ENCODE measurements around the gene PCK2.

Gene PCK2

DNA sequence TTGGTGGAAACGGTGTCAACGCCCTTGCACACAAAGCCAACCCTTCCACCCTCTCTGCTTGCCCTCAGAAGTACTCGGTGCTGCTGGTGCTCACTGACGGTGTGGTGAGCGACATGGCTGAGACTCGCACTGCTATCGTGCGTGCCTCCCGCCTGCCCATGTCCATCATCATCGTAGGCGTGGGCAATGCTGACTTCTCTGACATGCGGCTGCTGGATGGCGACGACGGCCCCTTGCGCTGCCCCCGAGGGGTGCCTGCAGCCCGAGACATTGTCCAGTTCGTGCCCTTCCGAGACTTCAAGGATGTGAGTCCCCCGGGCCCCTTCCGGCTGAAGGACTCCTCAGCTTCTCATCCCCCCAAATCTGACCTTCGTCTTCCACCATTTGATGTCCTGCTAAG is 17.0 kb upstream of the PCK2 start:
- no peak for DNase-seq

DNA sequence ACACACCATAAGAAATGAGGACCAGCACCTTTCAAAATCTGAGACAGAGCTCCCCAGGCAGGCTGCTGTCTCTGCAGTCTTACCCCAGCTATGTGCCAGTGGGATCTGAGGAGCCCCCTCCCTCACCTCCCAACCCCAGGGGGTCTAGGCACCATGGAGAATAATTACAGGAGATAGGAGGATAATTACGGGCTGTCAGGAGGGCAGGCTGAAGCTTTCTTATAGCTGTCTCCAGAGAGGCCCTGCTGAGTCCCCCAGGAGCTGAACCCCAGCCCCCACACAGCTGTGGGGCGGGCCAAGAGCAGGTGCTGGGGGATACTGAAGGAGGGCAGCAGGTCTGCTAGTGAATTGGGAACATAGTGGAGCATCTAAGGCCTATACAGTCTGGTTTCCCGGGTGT is 16.0 kb upstream of the PCK2 start:
- DNase-seq = no peak

DNA sequence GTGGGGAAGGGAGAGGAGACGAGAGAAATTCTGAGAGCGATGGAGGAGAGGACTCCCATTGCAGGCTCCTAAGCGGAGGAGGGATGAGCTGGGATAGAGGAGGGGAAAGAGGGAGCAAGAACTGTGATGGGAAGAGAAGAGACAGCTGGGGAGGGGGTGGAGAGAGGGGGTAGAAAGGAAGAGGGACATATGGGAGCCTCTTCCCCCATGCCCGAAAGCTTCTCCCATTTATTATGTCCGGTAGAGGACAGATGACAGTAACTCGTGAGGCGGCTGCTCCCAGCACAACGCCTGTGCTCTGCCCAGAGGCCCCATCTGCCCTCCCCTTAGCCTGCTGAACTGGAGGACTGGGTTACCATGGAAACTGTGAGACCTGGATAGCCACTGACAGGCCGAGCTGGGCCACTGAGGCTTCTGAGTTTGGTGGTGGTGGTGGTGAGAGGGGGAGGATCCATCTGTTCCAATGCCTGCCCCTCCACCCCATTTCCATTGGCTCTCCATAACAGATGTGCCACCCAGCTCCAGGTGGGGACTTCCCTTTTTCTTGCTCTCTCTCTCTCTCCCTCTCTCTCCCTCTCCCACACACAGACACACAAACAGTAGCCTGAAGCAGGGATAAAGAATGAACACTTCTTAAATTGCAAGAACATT is 14.5 kb upstream of the PCK2 start:
- DNase-seq = no peak

DNA sequence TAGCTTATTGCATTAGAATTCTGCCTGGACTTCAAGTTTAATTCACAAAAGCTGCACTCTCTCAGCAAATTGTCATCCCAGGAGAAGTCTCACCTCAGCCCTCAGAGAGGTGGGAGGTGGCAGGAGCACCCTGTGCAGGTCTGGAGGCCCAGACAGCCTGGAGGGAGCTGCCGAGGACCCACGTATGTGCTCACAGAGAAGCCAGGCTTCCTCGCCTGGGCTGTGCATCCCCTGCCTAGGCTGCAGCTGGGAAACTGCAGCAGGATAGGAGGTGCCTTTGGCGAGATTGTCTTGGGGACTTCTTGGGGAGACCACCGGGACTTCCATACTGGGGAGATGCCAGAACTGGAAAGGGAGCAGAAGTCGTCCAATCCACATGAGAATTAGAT is 14.0 kb upstream of the PCK2 start:
- no peak for DNase-seq

DNA sequence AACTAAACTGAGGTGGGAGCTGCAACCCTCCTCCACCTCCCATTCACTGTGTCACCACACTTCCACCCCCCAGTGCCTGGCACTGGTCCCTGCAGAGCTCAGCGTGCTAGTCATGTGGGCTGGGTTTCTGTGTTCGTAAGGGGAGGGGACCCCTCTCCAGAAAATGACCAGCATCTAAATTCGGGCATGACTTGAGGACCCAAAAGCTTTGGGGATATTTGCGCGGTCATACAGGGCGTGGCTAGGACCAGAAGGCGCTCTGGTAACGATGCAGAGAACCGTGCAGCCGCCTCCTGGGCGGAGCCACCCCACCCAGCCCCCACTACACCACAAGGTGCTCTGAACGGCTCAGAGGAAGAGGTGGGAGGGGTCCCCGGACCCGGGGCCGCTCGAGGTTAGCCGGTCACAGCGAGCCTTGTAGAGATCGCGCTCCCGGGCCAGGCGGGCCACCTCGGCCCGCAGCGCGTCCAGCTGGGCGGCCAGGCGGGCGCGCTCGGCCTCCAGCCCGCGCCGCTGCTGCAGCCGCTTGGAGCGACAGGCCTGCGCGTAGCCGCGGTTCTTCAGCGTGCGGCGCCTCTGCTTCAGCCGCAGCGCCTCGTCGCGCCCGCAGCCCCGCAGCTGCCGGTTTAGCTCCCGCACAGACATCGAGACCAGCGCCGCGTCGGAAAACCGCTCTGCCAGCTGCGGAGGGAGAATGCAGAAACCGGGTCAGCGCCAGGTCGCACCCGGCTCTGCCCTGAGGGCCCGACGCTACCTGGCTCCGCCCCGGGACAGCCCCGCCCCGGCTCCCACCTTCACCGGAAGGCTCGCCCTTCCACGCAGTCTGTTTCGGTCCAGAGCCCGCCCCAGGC is 13.0 kb upstream of the PCK2 start:
- peak; percentile 48 for DNase-seq

DNA sequence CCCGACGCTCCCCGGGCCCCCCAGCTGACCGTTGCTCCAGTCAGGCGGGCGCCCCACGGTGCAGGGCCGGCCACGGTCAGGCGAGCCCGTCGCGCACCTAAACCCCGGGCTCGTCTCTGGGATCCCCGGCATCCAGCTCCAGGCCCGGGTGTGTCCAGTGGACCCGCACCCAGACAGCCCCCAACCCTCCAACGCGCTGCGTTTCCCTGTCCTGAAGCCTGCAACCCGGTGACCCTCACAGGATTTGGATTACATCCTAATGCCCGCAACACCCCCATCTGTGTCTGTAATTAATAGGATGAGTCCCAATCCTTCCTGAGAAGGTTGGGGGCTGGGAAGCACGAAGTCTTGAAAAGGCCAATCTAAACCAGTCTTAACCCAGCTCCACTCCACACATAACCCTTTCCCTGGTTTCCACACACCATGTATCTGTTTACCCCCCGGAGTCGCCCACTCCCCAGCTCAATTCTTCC is 12.3 kb upstream of the PCK2 start:
- no peak for DNase-seq

DNA sequence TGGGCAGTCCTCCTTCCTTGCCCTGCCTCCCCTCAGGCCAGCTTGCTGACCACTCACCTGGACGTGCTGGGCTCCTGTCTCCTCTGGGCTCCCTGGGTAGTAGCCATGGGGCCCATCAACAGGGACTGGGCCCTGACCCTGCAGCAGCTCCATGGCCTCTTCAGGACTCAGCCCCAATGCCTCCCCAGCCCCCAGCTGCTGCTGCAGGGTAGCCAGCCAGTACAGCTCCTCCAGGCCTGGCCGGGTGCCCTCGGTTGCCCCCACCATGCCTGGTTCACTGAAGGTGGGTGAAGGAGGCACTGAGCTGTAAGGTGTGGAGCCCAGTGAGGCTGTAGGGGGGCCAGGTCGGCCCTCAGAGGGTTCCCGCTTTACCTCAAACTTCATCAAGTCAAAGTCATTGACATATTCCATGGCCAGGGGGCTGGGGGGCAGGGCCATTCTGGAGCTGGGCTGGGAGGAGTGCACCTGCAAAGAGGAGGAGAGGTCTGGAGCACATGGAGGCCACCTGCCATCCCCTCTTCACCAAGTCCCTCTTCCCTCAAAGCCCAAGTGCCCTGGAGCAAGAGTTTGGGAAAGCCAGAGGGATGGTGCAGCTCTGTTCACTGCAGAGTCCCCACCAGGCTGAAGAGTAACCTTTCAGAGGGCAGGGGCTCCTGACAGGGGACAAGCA is 11.6 kb upstream of the PCK2 start:
- no peak for DNase-seq

DNA sequence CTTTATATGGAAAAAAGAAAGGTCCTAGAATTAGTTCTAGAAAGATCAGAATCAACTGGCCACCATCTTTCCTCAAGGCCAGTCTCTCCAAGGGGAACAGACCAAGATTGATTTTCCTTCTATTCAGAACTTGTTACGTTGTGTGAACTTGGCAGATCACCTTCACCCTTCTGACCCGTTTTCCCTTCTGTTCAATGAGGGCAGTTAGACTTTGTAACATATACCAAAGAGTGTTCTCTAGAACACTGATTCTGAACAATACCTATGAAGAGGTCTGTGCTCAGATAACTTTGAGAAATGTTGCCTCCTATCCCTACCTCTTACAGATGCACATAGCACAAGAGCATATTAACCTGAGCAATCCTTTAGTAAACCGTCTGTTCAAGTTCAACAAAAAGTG is 10.6 kb upstream of the PCK2 start:
- no peak for DNase-seq

DNA sequence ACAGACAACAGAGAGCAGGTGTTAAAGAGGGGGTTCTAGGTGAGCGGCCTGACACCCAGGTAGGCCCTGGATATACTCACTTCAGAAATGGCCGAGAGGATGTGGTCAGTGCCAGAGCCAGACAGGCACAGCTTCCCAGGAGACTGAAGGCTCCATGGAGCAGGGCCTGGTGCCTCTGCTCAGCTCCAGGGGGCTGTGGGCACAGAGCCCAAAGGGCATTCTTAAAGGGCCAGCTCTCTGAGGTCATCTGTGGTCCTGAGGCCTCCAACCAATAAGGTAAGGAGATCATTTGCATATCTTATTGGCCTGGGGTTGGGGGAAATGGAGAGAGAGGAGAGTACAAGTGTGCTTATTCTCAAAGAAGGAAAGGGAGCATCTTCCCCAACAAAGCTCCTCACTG is 9.7 kb upstream of the PCK2 start:
- DNase-seq = no peak

DNA sequence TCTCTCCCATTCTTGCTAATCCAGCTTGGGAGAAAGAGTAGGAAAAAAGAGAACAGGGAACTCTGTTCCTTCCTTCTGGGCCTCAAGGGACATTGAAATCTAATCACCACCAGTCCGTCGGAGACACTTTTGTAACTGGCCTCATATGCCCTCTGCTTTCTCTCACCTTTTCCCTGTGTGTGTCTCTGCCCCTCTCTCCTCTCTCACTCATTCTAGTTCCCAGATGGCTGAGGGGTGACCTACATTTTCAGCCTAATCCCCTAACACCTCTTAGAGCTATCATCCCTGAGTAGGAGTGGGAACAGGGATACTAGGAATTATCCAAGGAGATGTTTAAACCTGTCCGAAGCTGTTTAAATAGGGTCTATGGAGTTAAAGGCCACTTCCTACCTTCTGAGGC is 8.9 kb upstream of the PCK2 start:
- DNase-seq = no peak

DNA sequence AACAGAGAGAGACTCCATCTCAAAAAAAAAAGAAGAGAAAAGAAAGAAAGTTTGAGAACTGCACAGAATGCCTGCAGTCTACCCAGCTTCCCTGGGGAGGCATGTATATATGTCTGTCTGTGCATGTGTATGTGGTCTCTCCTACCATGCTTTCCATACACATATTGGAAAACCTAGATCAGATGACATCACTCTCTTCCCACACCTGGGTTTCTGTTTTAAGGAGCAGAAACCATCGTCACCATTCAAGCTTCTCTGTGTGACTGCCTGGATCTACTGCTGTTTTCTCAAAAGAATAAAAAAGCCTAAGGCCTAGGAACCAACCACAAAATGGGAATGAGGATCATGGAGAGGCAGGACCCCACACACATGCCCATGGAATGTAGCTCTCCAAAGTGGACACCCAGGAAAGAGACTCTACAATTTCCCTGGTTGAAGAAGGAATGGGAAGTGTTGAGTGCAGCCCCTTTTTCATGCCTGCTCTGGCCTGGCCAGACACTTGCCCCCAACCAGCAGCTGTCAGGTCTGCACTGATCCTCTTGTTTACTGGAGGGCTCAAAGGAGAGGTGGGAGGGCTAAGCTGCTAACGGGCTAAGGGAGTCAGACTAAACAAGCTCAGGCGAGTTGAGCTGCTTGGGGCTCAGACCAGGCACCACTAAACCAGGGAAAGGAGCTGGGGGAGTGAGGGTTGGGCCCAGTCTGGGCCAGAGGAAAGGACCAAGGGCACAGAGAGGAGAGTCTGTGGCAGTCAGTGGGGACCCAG is 7.7 kb upstream of the PCK2 start:
- no peak for DNase-seq

DNA sequence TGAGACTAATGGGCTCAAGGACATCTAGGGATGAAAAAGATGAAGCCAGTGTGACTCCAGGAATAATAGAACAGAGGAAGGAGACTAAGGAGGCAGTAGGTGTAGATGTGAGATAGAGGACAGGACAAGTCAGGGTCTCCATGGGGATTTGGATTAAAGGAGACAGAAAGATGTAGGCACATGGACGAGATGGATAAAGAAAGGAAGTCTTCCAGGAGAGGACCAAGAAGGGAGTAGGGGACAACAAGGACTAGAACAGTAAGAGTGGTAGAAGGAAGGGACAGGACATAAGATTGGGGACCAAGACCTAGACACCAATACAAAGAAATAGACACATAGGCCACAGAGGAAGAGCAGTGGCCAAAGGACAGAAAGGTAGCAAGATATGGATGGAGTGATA is 7.1 kb upstream of the PCK2 start:
- DNase-seq = no peak

DNA sequence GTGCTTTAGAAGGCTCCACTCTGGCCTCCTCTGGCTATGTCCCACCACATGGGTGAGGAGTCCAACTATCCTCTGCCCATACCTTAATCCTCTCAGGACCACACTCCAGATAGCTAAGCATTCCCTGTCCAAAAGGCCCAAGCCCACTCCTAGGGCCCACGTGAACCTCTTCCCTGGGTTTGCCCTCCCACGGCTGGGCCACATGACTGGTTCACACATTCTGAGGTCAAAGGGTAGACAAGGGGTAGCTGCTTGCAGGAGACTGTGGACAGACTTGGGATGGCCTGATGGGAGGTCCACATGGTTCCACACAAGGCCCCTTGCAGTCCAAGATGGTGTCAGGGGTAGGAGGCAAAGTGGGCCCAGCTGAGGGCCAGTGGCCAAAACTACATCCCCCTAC is 6.0 kb upstream of the PCK2 start:
- DNase-seq = no peak

DNA sequence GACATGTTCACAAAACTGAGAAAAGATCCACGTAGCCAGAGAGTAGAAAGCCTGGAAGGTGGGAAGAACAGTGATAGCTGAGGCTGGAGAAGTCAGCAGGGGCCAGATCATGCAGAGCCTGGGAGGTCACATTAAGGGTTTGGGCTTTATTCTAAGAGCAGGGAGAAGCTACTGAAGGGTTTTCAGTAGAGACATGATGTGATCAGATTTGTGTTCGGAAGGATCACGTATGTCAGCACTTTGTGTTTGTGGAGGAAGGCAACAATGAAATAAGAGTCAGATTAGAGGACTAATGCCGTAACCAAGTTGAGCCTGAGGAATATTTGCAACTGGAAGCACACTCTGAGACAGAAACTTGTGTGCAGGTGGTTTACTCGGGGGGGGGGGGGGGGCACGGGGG is 4.2 kb upstream of the PCK2 start:
- no peak for DNase-seq

DNA sequence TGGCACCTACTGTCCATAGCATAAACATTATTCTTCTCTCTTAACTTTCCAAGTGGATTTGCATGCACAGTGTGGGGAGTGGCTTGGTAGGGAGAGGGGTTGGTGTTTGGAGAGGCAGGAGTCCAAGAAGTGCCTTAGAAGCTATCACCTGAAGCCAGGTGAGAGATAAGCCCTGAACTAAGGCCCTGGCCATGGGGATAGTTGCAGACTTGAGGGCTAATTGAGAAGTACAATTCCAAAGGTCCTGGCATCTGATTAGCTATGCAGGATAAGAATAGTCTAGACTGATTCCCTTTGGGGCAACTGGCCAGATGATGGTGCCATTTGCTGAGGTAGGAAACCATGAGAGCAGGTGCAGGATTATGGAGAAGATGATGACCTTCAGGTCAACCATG is 2.0 kb upstream of the PCK2 start:
- DNase-seq = no peak

DNA sequence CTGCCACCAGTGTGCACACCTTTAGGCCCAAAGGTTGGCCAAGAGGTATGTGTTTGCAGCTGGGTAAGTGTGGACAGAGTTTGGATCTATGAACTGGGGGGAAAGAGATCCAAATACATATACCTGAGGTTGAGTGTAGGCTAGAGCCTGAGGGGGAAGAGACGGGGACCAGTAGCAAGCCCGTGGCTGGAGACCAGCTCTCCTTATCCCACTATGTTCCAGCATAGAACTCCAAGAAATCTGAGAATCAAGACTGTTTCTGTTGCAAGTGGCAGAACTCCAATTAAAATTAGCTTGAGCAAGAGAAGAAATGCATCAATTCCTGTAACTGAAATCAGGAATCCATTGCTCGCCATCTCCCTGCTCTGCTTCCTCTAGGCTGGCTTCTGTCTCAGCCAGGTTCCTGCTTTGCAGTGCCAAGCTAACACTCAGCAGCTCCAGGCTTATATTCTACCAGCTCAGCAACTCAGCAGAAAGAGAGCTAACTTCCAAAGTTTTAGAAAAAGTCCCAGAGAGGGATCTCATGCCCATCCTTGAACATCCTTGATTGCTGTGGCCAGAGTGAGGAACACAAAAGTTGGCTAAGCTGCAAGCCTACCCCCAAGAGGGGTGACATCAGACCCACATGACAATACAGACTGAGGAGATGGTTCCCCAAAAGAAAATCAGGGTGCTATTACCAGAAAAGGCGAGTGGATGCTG is 1.5 kb upstream of the PCK2 start:
- no peak for DNase-seq

DNA sequence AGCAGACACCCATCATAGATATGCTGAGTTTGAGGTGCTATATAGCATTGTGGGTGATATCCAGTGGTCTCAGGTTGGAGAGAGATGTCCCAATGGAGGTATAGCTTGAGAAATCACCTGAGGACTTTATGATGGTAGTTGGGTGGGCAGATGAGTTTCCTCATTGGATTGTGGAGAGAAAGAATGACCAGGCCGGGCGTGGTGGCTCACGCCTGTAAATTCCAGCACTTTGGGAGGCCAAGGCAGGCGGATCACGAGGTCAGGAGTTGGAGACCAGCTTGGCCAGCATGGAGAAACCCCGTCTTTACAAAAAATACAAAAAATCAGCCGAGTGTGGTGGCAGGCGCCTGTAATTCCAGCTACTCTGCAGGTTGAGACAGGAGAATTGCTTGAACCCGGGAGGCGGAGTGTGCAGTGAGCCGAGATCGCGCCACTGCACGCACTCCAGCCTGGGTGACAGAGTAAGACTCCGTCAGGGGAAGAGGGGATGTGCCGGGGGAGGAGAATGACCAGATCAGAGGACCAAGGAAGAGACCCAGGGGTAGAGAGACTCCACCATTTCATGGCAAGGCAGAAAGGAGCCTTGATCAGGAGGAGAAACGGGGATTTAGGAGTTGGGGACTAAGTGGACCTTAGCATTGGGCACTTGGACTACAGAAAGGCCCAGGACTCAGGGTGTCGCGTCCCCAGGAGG is 757 bp upstream of the PCK2 start:
- no peak for DNase-seq

DNA sequence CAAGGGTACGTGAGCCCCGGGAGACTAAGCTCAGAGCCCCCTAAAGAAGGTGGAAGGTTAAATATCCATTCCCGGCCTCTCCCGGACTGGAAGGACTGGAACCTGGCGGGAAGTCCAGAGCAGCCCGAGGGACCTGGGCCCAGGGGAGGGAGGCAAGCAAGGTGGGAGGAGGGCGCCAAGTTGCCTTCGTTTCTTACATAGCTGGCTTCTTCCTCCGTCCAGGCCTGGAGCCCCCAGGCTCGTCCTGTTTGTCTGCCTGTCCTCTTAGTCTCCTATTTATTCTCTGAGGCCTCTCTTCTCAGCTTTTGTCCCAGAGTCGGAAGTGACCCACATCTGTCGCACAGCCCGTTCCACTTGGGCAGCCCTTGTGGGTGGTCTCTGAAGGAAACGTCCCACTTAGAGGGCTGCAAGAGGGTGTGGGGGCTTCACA is 745 bp downstream of the PCK2 start:
- no peak for DNase-seq

DNA sequence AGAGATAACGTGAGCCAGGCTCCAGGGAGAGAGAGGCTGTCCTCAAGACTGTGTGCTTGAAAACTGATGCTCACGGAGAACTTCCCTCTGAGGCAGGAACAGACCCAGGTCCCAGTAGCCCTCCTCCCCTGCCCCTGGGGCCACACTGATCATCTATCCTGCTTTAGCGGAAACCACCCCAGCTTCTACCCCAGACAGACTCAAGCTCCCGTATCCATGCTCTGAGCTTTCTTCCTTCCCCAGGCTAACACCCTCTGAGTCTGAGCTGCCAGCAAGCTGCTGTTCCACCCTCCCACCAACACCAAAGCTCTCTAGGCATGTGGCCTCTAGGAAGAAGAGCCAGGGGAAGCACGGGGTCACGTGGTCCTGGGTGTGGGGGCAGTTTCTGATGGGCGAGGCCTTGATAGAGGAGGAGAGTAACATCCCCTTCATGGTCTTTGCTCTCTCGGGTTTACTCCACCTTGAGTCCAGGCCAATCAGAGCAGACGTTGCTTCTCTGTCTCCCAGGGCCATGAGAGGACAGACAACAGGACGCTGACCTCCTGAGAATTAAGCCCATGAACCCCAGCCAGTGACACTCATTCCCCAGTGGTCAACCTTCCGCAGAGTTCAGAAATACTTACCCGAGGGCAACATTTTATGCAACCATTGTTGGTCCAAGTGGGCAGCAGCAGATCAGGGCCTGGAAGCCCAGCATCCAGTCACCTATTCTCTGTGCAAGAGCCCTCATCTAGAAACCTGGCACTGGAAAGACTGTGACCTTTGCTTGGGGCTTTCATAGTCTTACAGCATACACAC is 1.4 kb downstream of the PCK2 start:
- peak; percentile 40 to 47 for DNase-seq

DNA sequence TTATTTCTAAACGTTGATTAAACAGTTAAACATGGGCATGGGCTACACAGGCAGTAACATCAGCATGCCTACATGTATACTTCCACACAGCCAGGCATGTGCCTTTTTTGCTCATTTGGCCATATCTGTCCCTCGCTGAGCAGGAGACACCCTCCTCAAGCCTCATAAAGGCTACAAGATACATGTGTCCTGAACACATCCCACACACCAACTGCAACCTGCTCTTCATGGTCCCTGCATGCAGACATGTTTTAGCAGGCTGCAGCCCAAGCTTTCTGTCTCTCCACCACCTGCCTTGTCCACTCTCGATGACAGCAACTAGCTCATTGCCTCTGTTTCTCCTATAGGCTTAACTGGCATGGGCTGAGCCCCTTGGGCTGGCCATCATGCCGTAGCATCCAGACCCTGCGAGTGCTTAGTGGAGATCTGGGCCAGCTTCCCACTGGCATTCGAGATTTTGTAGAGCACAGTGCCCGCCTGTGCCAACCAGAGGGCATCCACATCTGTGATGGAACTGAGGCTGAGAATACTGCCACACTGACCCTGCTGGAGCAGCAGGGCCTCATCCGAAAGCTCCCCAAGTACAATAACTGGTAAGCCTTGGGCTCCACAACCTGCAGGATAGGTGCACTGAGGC is 2.6 kb downstream of the PCK2 start:
- no peak for DNase-seq
